GM11168 (cell line): ENCODE measurements around the gene ITGA1.
"Not testable (repeated sequence)": the region's sequence is repeated elsewhere in the genome, so short reads cannot be mapped to it uniquely, and the experiment has no call there.

Experiments used
- in situ Hi-C: fragments of 300-500 bp; cut with MboI; formaldehyde crosslinking; loops from one replicate; pipeline ENCODE4 v1.12.0; 2022; ENCODE audit warnings: low sequenced_read_pairs; ENCODE audit not compliant: unreplicated experiment

ITGA1 gene

GRCh38 chr5:52799983-52800393 lies 12.3 kb downstream of the ITGA1 start:
- in situ Hi-C loops = no loop called here

- in situ Hi-C loops = no loop called here
Observed at GRCh38 chr5:52800394-52801213, 12.9 kb downstream of the ITGA1 start.

GRCh38 chr5:52801329-52801728 lies 13.6 kb downstream of the ITGA1 start:
- in situ Hi-C loops = no loop called here

DNA sequence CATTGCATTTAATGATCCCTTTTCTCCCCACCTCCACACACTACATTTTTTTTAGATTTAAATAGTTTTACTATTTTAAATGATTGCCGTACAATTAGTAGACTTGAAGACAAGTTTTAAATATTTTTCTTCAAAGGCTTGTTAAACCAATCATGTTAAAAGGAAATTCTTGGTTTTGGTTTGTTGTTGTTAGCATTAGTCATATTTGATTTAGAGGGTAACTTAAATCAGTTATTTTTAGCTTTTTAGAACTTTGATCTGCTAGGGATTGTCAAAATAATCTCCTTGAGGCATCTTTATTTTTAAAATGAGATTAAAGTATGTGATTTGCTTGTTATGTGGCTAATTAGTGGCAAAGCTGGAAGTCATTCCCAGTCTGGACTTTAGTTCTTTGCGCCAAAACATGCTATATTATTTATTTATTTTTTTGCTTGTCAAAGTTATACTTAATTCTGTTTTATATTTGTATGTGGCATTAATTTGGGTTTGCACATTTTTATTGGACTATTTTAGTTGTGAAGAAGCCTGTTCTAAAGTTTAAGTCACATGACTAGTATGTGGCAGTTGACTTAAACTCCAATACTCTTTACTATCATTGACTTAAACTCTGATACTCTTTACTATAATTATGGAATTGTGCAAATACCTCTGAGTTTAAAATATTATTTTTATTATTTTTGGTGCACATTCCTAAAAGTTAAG lies 14.7 kb downstream of the ITGA1 start:
- in situ Hi-C loops = no loop called here

DNA sequence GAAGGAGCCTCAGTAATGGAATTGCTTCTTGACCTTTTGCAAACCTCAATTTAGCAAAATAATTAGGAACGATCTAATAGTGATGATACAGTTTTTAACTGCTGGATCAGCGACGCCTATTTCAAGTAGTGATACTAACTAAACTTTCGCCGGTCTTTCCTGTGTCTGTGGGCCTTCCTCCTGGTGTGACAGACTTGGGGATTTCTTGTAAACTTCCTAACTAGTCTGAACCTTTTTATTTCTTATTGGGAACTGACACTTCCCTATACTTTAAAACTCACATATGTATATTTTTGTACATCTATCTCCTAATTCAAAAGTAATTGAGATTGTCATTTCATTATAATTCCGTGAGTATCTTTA lies 15.2 kb downstream of the ITGA1 start:
- in situ Hi-C loops = no loop called here

DNA sequence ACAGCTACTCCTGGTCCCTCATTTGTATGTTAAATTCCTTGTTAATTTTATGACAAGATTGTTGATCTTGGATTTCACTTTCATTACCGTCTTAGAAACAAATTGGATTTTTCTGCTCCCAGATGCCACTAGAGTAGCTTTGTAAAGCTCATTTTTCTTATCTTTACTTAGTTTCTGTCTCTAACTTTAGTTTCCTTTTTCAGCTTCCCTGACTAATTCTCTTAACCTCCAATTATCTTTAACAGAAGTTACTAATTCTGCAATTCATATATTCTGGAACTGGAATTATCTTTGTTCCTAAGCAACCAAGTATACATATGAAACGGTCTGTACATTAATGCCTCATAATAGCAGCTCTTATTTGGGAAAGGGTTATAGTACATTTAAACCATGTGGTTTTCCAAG lies 16.7 kb downstream of the ITGA1 start:
- in situ Hi-C loops = no loop called here

DNA sequence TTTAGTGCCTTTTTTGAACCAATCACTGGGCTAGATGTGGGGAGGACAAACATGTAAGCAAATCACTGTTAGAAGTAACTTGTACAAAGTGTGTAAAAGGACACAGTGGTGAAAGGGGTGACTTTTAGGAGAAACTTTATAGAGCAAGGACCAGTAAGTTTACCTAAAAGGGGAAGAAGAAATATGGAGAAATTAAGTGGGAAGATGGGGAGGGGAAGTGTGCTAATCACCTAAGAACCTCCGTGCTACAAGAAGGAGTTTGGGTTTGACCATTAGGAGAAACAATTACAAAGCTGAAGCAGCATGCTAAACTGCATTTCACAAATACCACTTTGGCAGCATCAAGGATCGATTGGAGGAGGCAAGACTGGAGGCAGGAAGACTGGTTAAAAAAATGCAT lies 17.3 kb downstream of the ITGA1 start:
- in situ Hi-C loops = no loop called here

DNA sequence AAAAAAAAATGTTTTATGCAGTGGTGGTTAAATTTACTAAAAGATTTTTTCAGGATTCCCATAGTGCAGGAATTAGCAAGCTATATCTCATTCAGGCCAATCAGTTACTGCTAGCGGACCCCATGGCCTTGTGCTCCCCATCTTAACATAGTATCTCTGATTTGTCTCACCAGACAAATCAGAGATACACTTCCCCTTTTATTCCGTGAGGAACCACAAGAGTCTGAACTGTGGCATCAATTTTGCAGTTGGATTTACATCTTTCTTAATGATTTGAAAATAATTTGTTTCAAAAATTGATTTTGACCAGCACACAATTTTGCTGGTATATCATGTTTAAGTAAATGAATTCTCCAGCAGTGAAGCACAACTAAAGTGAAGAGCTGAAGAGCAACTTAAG lies 17.9 kb downstream of the ITGA1 start:
- in situ Hi-C loops = no loop called here

DNA sequence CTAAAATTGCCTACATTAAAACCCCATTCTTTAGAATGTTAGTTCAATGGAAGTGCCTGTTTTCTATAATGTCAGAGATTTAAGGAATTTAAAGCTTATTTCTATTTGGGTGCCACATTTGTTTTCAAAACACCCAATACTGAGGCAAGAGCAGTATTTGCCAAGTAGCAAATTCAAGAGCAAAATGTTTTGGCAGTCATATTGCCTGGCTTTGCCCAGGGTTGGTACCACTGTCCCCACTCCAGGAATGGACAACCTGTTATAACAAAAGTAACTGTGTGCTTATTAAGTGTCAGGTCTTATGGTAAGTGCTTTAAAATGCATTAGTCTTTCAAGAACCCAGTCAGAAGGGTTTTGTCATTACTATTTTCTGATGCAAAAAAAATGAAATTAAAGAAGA lies 19.3 kb downstream of the ITGA1 start:
- in situ Hi-C loops = no loop called here

- in situ Hi-C loops = no loop called here
Observed at GRCh38 chr5:52807723-52808122, 20.0 kb downstream of the ITGA1 start.

GRCh38 chr5:52808316-52808901 lies 20.7 kb downstream of the ITGA1 start:
- in situ Hi-C loops = no loop called here

- in situ Hi-C loops = no loop called here
Observed at GRCh38 chr5:52809884-52810283, 22.2 kb downstream of the ITGA1 start.

DNA sequence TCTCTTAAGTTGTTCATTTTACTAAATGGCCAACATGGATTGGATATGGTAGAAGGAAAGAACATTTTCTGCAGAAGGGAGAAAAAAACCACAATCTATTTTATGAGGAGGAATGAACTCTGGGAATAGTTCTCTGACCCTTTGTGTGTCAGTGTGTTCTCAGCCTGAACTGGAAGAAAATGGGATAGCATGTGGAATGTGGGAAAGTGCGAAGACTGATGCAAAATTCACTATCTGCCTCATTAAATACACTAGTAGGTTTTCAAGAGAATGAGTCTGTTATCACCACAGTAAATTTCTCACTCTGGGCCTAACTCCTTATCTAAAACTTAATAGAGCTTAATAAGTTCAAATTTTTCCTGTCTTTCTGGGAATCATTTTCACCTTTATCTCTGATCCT lies 22.7 kb downstream of the ITGA1 start:
- in situ Hi-C loops = no loop called here

- in situ Hi-C loops = no loop called here
Observed at GRCh38 chr5:52811067-52811749, 23.5 kb downstream of the ITGA1 start.

GRCh38 chr5:52814352-52815148 lies 26.8 kb downstream of the ITGA1 start:
- in situ Hi-C loops = no loop called here

- in situ Hi-C loops = no loop called here
Observed at GRCh38 chr5:52817818-52818217, 30.1 kb downstream of the ITGA1 start.

- in situ Hi-C loops = no loop called here
Observed at GRCh38 chr5:52818360-52818759, 30.6 kb downstream of the ITGA1 start.

DNA sequence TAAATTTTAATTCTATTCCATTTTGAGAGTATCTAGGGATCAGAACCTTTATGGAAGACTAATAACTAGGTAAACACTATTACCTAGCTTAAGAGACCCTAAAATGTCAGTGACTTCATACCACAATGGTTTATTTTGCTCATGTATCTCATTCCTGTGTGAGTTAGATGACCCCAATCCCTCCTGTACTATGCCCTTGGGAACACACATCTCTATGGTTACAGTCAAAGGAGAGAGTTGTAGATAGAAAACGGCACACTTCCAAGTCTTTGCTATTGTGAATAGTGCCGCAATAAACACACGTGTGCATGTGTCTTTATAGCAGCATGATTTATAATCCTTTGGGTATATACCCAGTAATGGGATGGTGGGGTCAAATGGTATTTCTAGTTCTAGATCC lies 31.1 kb downstream of the ITGA1 start:
- in situ Hi-C loops = not testable (repeated sequence)

DNA sequence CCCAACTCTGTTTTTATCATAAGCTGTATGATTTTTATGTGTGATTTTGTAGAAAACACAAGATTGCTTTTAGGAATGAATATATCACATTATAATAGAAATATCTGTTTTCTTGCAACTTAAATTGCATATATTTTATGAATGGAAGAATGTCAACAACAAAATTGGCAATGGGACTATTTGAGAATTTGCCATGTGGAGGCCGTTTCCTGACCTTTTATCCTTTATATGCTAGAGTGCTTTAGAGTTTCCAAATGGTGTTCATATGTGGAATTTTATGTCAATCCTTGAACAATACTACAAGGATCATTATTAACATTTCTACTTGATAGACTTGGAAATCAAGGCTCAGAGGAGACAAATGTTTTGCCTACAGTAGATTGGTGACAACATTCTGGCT lies 34.2 kb downstream of the ITGA1 start:
- in situ Hi-C loops = no loop called here

DNA sequence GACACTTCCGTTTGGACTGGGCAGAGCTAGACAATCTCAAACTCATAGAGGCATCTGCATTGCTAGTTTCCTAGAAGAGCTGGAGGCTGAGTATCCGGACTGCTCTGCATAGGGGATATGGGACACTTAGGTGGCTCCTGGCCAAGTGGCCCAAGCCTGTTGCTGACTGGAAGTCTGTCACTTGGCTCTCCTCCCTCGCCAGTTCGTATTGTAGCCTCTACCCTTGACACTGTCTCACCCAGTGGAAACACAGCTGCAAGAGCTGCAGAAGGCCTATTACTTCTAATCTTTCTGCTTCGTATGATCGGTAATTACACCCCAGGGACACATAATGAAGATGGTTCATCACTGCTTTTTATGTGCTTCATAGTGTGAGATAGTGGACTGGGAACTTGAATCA lies 34.7 kb downstream of the ITGA1 start:
- in situ Hi-C loops = no loop called here
